GM13976 (cell line): ENCODE results near the gene DIP2B.

ENCODE experiments used
- DNase-seq: peaks from one replicate; pipeline ENCODE4 v3.0.0; 2012; ENCODE audit warnings: low spot score
- in situ Hi-C: fragments of 300-500 bp; cut with MboI; formaldehyde crosslinking; loops from one replicate; pipeline ENCODE4 v1.12.0; 2022; ENCODE audit warnings: low sequenced_read_pairs, mixed read lengths, inconsistent platforms; ENCODE audit not compliant: unreplicated experiment
- TF ChIP-seq, protein P1 (sequence below): IDR thresholded peaks from 2 replicates; pipeline ENCODE4 v1.5.1; 2012; ENCODE audit warnings: borderline replicate concordance, mild to moderate bottlenecking; ENCODE audit not compliant: insufficient read depth; ENCODE audit errors: extremely low read depth, missing control alignments, control extremely low read depth

The DIP2B gene

DNA sequence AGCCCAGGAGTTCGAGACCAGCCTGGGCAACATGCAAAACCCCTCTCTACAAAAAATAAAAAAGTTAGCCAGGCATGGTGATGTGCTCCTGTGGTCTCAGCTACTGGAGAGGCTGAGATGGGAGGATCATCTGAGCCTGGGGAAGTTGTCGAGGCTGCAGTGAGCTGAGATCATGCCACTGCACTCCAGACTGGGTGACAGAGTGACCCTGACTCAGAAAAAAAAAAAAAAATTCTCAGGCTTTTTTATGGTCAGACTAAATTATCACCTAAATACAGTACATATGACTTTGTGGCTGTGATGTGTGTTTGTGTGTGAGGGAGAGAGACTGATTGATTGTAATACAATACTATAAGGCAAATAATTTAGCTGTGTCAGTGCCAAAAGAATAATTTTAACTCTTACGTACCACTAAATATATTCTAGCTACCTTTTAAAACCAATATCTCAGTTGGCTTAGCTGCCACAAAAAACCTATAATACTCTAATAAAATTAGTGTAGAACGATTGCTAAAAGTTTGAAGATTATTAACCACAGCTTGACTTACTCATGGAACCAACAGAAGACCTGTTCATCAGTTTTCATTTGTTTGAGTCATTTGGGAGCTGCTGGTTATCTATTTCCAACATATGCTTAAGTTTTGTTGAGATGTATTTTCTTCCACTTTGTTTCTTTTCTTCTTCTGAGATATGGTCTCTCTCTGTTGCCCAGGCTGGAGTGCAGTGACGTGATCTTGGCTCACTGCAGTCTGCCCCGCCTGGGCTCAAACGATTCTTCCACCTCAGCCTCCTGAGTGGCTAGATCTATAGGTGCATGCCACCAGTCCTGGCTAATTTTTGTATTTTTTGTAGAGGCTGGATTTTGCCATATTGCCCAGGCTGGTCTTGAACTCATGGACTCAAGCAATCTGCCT is 58.0 kb downstream of the DIP2B start:
- in situ Hi-C loops, result no loop called here
- TF ChIP-seq, protein P1, sequence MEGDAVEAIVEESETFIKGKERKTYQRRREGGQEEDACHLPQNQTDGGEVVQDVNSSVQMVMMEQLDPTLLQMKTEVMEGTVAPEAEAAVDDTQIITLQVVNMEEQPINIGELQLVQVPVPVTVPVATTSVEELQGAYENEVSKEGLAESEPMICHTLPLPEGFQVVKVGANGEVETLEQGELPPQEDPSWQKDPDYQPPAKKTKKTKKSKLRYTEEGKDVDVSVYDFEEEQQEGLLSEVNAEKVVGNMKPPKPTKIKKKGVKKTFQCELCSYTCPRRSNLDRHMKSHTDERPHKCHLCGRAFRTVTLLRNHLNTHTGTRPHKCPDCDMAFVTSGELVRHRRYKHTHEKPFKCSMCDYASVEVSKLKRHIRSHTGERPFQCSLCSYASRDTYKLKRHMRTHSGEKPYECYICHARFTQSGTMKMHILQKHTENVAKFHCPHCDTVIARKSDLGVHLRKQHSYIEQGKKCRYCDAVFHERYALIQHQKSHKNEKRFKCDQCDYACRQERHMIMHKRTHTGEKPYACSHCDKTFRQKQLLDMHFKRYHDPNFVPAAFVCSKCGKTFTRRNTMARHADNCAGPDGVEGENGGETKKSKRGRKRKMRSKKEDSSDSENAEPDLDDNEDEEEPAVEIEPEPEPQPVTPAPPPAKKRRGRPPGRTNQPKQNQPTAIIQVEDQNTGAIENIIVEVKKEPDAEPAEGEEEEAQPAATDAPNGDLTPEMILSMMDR, result no peak
- no peak for DNase-seq

DNA sequence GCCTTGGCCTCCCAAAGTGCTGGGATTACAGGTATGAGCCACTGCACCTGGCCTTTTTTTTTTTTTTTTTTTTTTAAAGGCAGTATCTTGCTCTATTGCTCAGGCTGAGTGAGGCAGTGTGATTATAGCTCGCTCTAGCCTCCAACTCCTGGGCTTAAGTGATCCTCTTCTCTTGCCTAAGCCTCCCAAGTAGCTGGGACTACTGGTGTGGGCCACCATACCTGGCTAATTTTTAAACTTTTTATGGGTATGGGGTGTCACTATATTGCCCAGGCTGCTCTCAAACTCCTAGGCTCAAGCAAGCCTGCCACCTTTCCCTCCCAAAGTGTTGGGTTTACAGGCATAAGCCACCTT is 58.6 kb downstream of the DIP2B start:
- in situ Hi-C loops, result no loop called here
- DNase-seq, result no peak

DNA sequence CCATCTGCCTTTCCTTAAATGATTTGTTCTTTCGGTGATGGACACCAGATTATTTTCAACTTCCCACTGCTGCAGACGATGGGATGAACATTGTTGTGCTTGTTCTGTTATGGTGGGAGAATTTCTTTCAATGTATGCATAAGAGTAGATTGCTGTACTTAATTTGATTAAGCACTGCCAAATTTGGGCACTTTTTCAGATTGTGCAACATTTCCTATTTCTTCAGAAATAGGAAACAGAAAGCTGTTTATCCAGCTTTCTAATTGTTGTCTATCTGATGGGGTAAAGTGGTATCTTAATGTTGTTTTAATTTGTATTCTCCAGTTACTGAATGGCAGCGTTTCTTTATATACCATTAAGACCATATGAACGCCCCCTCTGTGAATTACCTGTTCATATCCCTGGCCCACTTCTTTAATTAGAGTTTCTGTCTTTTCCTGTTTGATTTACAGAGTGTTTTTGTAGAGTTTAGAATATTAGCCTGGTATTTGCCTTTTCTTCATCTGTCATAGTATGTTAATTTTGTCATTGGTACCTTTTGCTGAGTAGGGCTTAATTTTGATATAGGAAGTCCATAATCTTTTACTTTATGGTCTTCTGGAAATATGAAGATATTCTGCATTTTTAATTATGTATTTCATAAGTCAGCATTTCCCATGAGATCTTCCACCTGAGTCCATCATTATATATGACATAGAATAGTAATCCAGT is 59.6 kb downstream of the DIP2B start:
- in situ Hi-C loops, result no loop called here

More for the DNA sequence above, 58.6 kb downstream of the DIP2B start:
- TF ChIP-seq, protein P1, result no peak

DNA sequence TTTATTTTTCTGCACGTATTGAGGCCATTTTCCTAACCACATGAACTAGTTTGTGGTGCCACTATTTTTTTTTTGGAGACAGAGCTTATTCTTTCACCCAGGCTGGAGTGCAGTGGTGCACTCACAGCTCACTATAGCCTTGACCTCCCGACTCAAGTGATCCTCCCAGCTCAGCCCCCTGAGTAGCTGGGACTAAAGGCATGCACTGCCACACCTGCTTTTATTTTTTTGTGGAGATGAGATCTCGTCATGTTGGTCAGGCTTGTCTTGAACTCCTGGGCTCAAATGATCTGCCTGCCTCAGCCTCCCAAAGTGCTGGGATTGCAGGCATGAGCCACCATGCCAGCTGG is 60.1 kb downstream of the DIP2B start:
- in situ Hi-C loops, result no loop called here
- no peak for DNase-seq
- TF ChIP-seq, protein P1, result no peak

More for the DNA sequence above, 59.6 kb downstream of the DIP2B start:
- no peak for DNase-seq
- TF ChIP-seq, protein P1, result no peak

DNA sequence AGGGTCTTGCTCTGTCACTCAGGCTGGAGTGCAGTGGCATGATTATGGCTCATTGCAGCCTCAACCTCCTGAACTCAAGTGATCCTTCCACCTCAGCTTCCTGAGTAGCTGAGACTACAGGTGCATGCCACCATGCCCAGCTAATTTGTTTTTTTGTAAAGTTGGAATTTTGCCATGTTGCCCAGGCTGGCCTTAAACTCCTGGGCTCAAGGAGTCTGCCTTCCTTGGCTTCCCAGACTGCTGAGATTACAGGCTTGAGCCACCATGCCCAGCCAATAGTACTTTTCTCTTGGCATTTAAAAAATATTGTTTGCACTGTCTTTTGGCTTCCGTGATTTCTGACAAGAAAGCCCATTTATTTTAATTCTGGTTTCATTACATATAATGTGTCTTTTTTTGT is 61.3 kb downstream of the DIP2B start:
- no peak for DNase-seq
- in situ Hi-C loops, result no loop called here
- TF ChIP-seq, protein P1, result no peak

DNA sequence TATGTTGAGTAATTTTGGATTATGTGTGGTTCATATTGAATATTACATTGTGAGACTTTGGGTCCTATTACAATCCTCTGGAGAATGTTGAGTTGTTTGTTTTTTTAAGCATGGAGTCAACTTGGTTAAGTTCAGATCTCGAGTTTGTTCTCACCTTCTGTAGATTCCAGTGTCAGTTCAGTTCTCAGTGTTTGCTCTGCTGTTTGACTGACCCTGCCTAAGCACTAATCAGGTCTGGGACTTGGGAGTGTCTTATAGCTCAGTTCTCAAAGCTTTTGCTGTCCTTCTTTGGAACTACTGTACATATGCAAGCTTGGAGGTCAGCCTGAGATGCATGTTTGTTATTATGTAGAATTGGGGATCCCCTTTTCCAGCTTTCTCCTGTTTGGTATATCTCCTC is 63.1 kb downstream of the DIP2B start:
- TF ChIP-seq, protein P1, result no peak
- in situ Hi-C loops, result no loop called here
- no peak for DNase-seq
